Transverse colon (tissue), 4 donors: Measurements from ENCODE around the gene NBEA. TPM values are rescaled to one million over a fixed set of nuclear protein-coding genes. Genes with fewer than 3 reads are reported as not detected.

Source experiments
- DNase-seq: peaks from one replicate; pipeline ENCODE4 v3.0.0-alpha.2; 2019
- H3K27ac ChIP-seq, 4 donors: fragments of 200-600 bp; sonication (generic); 2 replicates each; pipeline ENCODE4 v1.5.1; 2016 to 2018; ENCODE audit warnings: inconsistent platforms in 4 of 4
- H3K27me3 ChIP-seq: fragments of 200-600 bp; sonication (generic); 2 replicates; pipeline ENCODE4 v1.5.1; 2017; ENCODE audit warnings: inconsistent platforms
- H3K36me3 ChIP-seq, 4 donors: fragments of 200-600 bp; sonication (generic); 2 replicates each; pipeline ENCODE4 v1.5.1; 2017 to 2019; ENCODE audit warnings: inconsistent platforms in 4 of 4
- H3K4me1 ChIP-seq, 4 donors: fragments of 200-600 bp; sonication (generic); 2 replicates each; pipeline ENCODE4 v1.5.1; 2017 to 2020; ENCODE audit warnings: inconsistent platforms in 4 of 4
- H3K4me3 ChIP-seq, 4 donors: fragments of 200-600 bp; sonication (generic); 1 replicate in 1 of 4; 2 replicates in 3 of 4; pipeline versions ENCODE4 v1.5.1 to v1.6.1; 2017 to 2019; ENCODE audit warnings: inconsistent platforms in 4 of 4
- H3K9me3 ChIP-seq, 2 donors: fragments of 200-600 bp; sonication (generic); 2 replicates each; pipeline ENCODE4 v1.5.1; 2017 to 2019; ENCODE audit warnings: inconsistent platforms in 2 of 2
- EP300 ChIP-seq: sonication (generic); formaldehyde crosslinking; IDR thresholded peaks from one replicate; pipeline ENCODE4 v1.6.1; 2017; ENCODE audit warnings: antibody characterized with exemption, low read depth
- POLR2A ChIP-seq: fragments of 450-650 bp; IDR thresholded peaks from one replicate; pipeline ENCODE4 v1.6.1; 2016; ENCODE audit warnings: antibody characterized with exemption, mild to moderate bottlenecking, moderate library complexity
- POLR2AphosphoS5 ChIP-seq, 3 donors: sonication (generic); formaldehyde crosslinking; IDR thresholded peaks; one replicate each; pipeline ENCODE4 v1.6.1; 2016; ENCODE audit warnings: antibody characterized with exemption in 3 of 3
- WGBS, 2 donors: methylation state at CpG; one replicate each; pipeline ENCODE4 v1.1.5; 2018; ENCODE audit warnings: low coverage in 1 of 2; 5-methylcytosine and 5-hydroxymethylcytosine counted together
- in situ Hi-C, 4 donors: fragments of 200-750 bp; cut with MboI; loops; one replicate each; pipeline versions ENCODE4 v1.15.0 to v1.15.1; 2017; ENCODE audit warnings: low sequenced_read_pairs in 3 of 4, low pct_ligation_motif_present in 1 of 4, low pct_unique_long_range_greater_than_20kb in 1 of 4
- intact Hi-C: fragments of 100-400 bp; cut with DNase I; formaldehyde crosslinking; loops from one replicate; pipeline ENCODE4 v1.15.1; 2023; ENCODE audit warnings: low total_unique reads
- total RNA-seq, 4 donors: library from RNA; depleted of rRNA; stranded (reverse); fragments of >200 nt; gene quantifications; one replicate each; pipeline ENCODE4 v1.1.0, GENCODE V29; 2016
- TF ChIP-seq, protein P1 (sequence below), 5 experiments: fragments of 200-600 bp in 3 of 5; fragments of 450-650 bp in 2 of 5; sonication (generic) in 3 of 5; IDR thresholded peaks; 1 replicate in 2 of 5; 2 replicates in 3 of 5; pipeline ENCODE4 v1.5.1; 2016 to 2017; ENCODE audit warnings: antibody characterized with exemption in 5 of 5, inconsistent platforms in 3 of 5, mild to moderate bottlenecking in 2 of 5, moderate library complexity in 1 of 5

NBEA gene
- total RNA-seq, 4 donors from 2014 or later, result 8.2 to 21.1 (median 12.5) TPM

DNA sequence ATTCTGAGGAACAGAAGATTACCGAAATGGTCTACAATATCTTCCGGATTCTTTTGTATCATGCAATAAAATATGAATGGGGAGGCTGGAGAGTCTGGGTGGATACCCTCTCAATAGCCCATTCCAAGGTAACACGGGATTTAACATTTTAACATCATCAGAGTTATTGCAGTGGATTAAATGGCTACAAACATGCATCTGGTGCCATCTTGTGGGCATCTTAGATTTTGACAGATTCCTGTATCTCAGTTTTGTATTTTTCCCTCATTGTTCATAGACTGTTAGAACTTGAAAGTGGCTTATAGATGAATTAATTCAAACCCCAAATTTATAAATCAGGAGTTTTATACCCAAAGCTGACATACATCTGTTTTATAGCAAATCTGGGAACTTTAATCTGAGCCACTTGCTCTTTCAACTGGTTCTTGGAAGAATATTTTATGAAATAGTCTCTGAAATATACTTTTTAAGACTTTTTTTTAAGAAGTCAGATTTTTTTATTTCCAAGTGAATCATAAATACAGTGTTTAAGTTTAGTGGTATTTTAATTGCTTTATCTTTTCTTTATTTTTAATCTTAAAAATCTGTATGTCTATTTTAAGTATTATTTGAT is 215.2 kb downstream of the NBEA start:
- no peak for TF ChIP-seq POLR2A
- TF ChIP-seq, protein P1, sequence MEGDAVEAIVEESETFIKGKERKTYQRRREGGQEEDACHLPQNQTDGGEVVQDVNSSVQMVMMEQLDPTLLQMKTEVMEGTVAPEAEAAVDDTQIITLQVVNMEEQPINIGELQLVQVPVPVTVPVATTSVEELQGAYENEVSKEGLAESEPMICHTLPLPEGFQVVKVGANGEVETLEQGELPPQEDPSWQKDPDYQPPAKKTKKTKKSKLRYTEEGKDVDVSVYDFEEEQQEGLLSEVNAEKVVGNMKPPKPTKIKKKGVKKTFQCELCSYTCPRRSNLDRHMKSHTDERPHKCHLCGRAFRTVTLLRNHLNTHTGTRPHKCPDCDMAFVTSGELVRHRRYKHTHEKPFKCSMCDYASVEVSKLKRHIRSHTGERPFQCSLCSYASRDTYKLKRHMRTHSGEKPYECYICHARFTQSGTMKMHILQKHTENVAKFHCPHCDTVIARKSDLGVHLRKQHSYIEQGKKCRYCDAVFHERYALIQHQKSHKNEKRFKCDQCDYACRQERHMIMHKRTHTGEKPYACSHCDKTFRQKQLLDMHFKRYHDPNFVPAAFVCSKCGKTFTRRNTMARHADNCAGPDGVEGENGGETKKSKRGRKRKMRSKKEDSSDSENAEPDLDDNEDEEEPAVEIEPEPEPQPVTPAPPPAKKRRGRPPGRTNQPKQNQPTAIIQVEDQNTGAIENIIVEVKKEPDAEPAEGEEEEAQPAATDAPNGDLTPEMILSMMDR (IDR thresholded peaks at IDR 0.05), result peak; percentile 65 to 79 (median 67)
- TF ChIP-seq EP300, result no peak
- TF ChIP-seq POLR2AphosphoS5 (IDR thresholded peaks at IDR 0.05), result no peak
- H3K4me1 ChIP-seq, result peaks cover 0 to 5% (median 0%) of the 10 kb centered on the region in 4 donors
- intact Hi-C loops, result loop anchor here (10.0 kb wide), 1 partner anchor 1222 kb away; no protein-coding TSS in a partner anchor
- H3K4me3 ChIP-seq, result no peak overlapping the region
- H3K27ac ChIP-seq, result no peak overlapping the region
- 17 to 27% methylated on average over 3 of the region's 3 CpGs for WGBS, 2 donors
- no peaks in the 10 kb centered on the region for H3K27me3 ChIP-seq
- no peaks in the 10 kb centered on the region for H3K36me3 ChIP-seq
- peak; percentile 18 for DNase-seq
- H3K9me3 ChIP-seq, result no peaks in the 10 kb centered on the region
- in situ Hi-C loops, result loop anchor here (10.0 to 25.0 kb wide), 4 partner anchors 1220 to 1595 kb away; partner anchors contain the start of gene RFC3 (in 1 of the 4)

DNA sequence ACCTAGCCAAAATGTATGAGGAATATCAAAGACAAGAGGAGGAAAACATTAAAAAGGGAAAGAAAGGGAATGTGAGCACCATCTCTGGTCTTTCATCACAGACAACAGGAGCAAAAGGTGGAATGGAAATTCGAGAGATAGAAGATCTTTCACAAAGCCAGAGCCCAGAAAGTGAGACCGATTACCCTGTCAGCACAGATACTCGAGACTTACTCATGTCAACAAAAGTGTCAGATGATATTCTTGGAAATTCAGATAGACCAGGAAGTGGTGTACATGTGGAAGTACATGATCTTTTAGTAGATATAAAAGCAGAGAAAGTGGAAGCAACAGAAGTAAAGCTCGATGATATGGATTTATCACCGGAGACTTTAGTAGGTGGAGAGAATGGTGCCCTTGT is 217.0 kb downstream of the NBEA start:
- no peak overlapping the region for H3K4me3 ChIP-seq
- 73 to 75% methylated on average over 5 of the region's 5 CpGs for WGBS, 2 donors
- in situ Hi-C loops, result loop anchor here (10.0 to 25.0 kb wide), 4 partner anchors 1222 to 1597 kb away; partner anchors contain the start of gene RFC3 (in 1 of the 4)
- H3K27me3 ChIP-seq, result no peaks in the 10 kb centered on the region
- H3K27ac ChIP-seq, result no peak overlapping the region
- TF ChIP-seq POLR2A (no peak), EP300 (no peak), POLR2AphosphoS5 (IDR thresholded peaks at IDR 0.05) (no peak)
- TF ChIP-seq, protein P1 (IDR thresholded peaks at IDR 0.05), result no peak
- H3K9me3 ChIP-seq, result no peaks in the 10 kb centered on the region
- no peaks in the 10 kb centered on the region for H3K36me3 ChIP-seq
- no peak for DNase-seq
- H3K4me1 ChIP-seq, result peaks cover 0 to 5% (median 0%) of the 10 kb centered on the region in 4 donors
- intact Hi-C loops, result loop anchor here (10.0 kb wide), 1 partner anchor 1224 kb away; no protein-coding TSS in a partner anchor

DNA sequence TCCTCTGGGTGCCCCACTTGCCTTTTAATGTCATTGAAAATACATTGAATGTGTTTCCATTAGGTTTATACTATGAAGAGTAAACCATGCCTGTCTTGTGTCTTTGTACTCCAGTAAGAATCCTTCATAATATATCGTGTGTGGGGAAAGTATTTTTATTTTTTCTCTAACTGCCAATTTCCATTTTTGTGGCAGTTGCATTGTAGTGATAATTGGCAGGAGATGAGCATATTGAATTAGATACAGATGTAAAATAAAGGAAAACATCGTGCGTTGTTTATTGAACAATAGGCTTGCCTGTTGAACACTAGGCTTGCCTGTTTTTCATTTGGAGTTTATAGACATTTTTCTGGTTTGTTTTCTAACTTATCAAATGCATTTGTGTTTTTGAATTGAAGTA is 218.8 kb downstream of the NBEA start:
- H3K27me3 ChIP-seq, result no peaks in the 10 kb centered on the region
- DNase-seq, result no peak
- intact Hi-C loops, result no loop called here
- no peak overlapping the region for H3K4me3 ChIP-seq
- TF ChIP-seq EP300, result no peak
- TF ChIP-seq POLR2AphosphoS5 (IDR thresholded peaks at IDR 0.05), result no peak
- WGBS, 2 donors, result 70 to 79% methylated on average over 3 of the region's 3 CpGs
- H3K36me3 ChIP-seq, result no peaks in the 10 kb centered on the region
- no peaks in the 10 kb centered on the region for H3K9me3 ChIP-seq
- in situ Hi-C loops, result loop anchor here in 1 of 4 donors (25.0 kb wide), 3 partner anchors 1224 to 1599 kb away; partner anchors contain the start of gene RFC3
- H3K4me1 ChIP-seq, result peaks cover 0 to 5% (median 0%) of the 10 kb centered on the region in 4 donors
- H3K27ac ChIP-seq, result no peak overlapping the region

DNA sequence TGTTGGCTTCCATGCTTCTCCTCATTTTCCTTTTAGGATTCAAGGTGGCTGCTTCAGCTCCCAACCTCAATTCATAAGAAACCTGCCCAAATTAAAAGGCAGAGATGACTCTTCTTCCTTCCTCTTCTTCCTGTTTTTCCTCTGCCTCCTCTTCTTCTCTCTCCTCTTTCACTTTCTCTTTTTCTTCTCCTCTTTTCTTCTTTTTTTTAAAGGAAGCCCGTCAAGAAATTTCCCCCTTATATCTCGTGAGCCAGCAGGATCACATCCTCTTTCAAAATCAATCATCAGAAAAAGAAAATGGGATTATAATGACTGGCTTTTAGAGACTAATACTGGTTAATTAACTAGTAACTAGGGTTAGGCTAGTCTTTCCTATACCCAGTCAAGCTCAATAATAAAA is 220.3 kb downstream of the NBEA start:
- no peaks in the 10 kb centered on the region for H3K4me1 ChIP-seq
- H3K27me3 ChIP-seq, result no peaks in the 10 kb centered on the region
- no peak overlapping the region for H3K4me3 ChIP-seq
- in situ Hi-C loops (loop anchor here in 1 of 4 donors (25.0 kb wide), 3 partner anchors 1225 to 1600 kb away; partner anchors contain the start of gene RFC3), intact Hi-C loops (no loop called here)
- 40 to 74% methylated on average over 2 of the region's 2 CpGs for whole genome bisulfite sequencing, 2 donors
- DNase-seq, result no peak
- no peaks in the 10 kb centered on the region for H3K36me3 ChIP-seq
- no peak overlapping the region for H3K27ac ChIP-seq
- H3K9me3 ChIP-seq, result no peaks in the 10 kb centered on the region
- TF ChIP-seq EP300 (no peak), POLR2A (no peak), POLR2AphosphoS5 (IDR thresholded peaks at IDR 0.05) (no peak)
- TF ChIP-seq, protein P1 (IDR thresholded peaks at IDR 0.05), result no peak
